Stimulated activated naive CD4-positive, alpha-beta T cell treated with Interleukin-2 at 50 U/mL for 16 hours (primary cell): ENCODE results near the gene TMEM114.

Source experiments
- DNase-seq: peaks from one replicate; lab custom pipeline; 2025; lab: John Stamatoyannopoulos, UW

Gene TMEM114

DNA sequence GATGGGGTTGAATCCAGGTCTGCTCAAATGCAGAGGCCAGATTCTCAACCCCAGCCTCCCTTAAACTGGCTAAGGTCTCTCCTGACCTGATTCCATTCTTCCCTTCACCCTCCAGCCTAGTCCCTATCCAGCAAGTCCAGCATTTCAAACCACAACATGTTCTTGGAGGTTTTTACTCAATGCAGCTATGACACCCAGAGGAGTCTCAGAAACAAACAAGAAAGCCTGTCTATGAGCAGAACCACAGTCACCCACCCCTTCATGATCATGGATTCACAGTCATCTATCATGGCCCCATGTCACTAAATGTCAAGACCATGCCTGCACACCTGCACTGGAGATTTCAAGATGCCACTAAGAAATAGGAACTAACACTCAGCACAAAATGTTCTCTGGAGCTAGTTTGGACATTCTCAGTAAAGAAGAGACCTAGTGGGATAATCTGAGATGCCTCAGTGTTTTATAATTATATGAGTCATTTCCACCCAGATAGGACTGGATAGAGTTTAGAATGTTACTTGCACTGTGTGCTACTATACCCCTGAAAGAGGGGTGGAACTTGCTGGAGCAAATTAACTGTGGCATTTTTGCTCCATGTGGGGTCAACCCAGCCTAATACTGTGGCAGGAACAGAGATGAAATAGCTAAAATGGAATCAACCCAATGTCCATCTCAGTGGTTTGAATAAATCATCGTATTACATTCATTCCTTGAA lies 21.7 kb upstream of the TMEM114 start:
- DNase-seq: no peak

DNA sequence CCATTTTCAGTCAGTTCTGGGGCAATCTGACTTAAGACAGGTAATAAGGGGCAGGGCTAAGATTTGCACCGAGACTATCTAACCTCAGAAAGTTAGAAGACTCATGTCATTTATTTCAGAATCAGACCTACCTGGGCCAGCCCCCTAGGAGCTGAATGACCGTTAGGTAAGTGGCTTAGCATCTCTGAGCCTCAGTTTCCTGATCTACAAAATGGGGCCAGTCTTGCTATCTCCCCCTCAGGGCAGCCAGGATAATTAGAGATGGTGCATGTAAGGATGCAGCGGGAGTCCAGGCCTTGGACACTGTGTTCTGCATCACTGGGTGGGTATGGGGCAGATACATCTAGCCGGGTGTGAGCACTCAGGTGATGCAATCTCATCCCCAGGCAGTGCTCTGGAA lies 20.8 kb upstream of the TMEM114 start:
- no peak for DNase-seq

DNA sequence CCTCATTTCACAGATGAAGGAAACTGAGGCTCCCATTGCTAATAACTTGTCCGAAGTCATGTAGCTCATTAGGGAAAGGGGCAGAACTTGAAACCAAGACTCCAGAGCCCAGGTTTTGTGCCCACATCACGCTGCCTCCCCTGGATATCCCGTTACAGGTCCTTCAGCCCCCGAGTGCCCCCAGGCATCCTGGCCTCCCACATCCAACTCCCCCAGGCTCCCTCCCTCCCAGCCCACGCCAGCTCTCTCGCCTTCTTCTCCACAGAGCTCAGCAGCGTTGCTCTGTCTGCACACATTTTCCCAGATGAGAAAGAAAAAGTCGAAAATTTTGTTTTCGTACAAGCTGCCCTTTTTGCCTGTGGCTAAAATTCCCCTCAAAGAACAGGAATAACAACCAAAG lies 16.9 kb upstream of the TMEM114 start:
- no peak for DNase-seq

DNA sequence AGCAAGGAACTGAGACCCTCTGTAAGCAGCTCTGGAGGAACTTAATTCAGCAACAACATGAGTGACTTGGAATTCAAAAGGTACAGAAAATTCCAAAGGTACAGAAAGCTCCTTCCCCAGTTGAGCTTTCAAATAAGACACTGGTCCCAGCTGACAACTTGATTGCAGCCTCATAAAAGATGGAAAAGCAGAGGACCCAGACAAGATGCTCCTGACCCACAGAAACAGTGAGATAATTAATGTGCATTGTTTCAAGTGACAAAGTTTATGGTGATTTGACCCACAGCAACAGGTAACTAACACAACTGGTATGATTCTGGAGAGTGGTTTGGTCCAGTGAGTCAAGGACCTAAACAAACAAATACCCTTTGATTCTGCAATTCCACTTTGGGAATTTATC lies 15.2 kb upstream of the TMEM114 start:
- DNase-seq: no peak

DNA sequence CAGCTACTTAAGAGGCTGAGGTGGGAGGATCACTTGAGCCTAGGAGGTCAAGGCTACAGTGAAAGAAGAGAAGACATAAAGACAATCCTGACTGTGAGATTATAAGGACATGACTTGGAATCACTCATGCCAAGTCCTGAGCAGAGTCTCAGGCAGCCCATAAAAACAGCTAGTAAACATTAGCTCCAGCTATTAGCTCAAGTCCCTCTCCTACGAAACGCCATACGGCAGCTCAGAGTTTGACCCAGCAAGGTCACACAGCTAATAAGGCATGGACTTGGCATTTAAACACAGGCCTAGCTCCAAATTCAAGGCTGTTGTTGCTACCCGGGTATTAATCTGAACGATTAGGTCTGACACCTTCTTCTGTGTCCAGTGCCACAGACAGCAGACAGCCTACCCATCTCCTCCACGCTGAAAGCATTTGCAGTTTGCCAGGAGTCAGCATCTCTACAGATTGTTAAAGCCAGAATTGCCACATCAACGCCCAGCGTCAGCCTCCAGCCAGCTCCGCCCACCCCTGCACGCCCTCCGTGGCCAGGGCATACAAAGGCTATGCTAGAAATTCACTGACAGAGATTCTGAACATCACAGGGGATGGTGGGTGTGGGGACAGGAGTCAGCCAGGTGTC lies 9.9 kb upstream of the TMEM114 start:
- DNase-seq: no peak

DNA sequence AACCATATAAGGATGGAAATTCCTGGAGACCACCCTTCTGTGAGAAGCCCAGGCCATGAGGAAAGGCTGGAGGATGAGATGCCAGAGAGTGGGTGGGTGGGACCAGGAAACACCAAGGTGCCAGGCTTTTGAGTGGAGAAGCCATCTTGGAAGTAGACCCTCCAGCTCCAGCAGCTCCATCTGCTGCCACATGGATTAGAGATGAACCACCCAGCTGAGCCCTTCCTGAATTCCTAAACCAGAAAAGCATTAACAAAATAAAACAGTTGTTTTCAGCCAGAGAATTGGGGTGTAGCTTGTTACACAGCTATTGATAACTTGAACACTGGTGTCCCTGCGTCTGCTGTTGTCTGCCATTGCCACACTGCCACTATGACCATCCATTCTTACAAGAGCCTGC lies 6.3 kb upstream of the TMEM114 start:
- no peak for DNase-seq

DNA sequence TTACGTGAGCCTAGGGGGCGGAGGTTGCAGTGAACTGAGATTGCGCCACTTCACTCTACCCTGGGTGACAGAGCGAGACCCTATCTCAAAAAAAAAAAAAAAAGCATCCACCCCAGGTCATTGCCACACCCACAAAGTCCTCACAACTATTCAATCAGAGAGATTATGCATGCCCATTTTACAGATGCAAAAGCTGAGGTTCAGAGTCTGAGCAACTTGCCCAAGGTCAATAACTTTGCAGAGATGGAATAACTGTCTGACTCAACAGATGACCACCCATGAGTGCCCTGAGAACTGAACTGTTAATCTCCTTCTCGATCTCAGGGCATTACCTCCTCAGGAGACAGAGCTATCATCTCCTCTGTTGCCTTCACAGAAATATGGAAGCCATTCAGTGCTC lies 5.5 kb upstream of the TMEM114 start:
- DNase-seq: no peak

DNA sequence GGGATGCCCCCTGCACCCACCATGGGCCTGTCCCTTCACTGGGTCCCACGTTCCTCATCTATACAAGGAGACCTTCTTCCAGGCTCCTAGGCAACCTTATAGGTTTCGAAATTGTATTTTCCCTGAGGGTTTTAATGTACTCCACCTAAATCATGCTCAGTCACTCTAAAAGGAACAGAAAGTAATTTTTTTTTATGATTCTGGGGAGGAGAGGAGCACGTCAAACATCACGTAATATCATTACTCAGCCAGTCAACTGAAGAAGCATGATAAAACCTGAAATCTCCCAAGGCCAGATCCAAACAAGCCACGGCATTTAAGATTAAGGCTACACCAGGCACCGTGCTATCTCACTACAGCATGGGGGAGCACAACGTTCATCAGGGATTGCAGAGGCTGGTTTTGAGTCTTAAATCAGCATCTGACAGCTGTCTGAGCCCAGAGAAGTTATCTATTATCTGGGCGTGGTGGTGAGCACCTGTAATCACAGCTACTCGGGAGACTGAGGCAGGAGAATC lies 3.9 kb upstream of the TMEM114 start:
- DNase-seq: no peak

DNA sequence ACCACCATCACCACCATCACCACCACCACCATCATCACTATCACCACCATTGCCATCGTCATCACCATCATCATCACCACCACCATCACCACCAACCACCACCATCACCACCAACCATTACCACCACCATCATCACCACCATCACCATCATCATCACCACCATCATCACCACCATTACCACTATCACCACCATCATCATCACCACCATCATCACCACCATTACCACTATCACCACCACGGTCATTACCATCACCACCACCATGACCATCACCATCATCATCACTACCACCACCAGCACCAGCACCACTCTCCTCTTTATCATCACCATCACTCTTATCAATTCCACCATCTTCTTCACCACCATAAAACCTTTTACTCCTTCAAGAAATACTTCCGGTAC lies 1.1 kb upstream of the TMEM114 start:
- no peak for DNase-seq

DNA sequence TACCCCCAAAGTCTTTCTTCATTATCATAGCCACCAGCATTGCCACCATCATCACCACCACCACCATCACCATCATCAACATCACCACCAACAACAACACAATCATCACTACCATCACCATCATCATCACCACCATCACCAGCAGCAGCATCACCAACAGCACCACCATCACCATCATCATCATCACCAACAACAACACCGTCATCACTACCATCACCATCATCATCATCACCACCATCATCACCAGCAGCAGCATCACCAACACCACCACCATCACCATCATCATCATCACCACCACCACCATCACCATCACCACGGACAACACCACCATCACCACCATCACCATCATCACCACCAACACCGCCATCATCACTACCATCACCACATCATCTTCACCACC lies 500 bp upstream of the TMEM114 start:
- DNase-seq: no peak

DNA sequence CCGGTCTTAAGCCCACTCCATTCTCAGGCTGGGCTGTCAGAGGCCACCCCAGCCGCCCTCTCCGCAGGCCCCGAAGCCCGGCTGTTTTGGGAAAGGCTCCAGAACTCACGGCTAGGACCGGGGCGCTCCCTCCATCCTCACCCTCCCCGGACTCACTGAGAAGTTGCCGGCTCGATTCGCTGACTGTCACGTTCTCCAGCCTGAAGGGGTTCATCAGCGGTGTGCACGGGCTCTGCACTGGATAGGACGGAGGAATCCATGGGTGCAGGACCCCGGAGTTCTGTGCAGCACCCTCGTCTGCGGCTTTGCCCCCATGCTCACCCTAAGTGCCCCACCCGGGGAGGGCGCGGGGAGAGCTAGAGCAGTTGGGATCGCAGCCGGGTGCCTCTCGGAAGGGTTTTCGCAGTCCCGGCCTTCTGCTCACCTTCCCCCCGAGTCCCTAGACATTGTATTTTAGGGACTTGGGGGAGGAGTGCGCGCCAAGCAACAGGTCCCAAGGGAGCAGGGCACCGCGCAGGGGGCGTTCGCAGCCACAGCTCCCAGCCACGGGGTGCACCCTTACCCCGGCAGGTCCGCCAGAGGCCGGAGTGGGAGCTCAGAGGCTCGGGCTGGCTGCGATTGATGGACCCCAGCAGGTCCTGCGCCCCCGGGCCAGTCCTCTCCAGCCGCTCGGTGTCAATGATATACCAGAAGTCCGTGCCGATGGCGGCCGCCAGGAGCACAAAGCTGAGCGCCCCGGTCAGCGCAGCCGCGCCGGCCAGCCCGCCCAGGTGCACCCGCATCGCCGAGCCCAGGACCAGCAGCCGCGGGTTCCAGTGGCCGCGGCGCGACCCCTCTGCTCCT lies 1.0 kb downstream of the TMEM114 start:
- DNase-seq: no peak

DNA sequence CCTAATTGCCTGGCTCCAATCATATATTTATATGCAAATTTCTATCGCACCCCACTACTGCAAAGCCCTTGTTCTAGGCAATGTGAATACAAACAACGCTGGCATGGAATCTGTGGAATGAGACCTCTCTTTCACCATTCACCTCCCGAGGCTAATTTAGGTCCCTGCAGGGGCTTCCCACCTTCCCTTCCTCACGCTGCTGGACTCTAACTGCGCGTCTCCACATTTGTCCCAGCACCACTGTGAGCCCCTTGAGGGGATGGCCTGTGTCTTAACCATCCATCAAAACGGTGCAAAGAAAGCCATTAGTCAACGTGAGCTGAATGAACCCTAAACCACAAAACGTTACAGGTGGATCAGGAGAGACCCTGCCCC lies 1.6 kb downstream of the TMEM114 start:
- no peak for DNase-seq

DNA sequence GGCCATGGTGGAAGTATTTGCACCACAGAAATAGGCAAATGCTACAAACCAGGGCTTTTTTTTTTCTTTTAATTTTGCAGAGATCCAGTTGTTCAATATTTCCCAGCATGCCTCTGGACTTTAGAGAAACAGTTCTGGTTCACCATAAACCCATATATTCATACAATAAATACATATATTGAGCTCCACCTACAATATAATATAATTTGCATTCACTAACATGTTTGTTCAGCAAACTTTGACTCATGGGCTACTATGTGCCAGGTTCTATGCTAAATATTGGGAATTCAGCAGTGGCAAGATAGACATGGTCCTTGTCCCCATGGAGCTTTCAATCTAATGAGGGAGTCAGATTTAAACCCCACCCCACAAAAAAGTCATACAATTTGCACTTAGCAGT lies 3.2 kb downstream of the TMEM114 start:
- DNase-seq: no peak

DNA sequence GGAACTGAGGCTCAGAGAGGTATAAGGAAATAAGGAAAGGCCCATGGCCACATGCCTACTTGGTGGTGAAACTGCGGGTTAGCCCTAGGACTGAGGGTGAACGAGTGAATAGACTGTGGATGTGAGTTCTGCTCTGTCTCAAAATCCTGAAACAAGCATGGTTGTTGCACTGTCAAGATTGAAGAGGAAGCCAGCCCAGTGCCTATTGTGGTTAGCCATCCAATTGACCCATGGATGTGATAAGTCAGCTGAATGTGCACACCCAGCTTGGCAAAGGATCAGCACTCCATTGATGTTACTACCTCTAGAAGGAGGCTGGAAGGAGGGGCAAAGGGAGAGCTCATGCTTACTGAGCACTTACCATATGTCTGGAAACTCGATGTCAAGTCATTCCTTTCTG lies 4.5 kb downstream of the TMEM114 start:
- DNase-seq: no peak

DNA sequence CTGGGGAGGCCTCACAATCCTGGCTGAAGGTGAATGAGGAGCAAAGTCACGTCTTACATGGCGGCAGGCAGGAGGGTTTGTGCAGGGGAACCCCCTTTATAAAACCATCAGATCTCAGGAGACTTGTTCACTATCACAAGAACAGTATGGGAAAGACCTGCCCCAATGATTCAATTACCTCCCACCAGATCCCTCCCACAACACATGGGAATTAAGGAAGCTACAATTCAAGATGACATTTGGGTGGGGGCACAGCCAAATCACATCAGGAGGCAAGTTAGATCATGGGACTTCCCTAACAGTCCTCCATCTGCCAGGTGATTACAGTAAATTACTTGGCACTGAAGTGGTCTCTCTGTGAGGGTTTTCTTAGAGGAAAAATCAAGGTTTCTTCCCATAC lies 5.3 kb downstream of the TMEM114 start:
- no peak for DNase-seq

DNA sequence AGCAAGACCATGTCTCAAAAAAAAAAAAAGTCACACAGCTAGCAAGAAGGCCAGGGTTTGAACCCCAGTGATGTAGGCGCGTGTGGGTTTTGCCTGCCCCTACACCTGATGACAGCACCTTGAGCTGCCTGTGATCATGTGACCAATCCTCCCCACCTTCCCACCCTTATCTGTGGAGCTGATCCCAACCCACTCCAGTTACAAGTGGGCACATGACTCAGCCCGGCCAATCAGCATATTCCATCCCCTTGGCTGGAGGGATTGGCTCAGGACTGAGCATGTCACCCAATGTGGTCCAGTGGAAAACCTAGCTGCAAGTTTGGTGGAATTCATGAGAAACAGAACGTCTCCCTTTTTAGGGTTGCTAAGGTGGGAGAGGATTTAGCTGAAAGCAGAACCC lies 6.6 kb downstream of the TMEM114 start:
- no peak for DNase-seq

DNA sequence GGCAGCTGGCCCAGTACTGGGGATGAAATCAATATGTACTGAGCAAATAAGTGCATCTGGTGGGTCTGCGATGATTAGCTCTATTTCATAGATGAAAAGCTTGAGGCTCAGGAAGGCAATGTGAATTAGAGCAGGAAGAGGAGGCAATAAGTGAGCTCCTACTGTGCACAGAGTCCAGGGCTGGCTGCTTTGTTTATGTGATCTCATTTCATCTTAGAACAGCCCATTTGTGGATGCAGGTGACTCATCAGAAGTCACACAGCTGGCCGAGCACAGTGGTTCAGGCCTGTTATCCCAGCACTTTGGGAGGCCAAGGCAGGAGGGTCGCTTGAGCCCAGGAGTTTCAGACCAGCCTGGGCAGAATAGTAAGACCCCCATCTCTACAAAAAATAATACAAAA lies 7.1 kb downstream of the TMEM114 start:
- DNase-seq: no peak

DNA sequence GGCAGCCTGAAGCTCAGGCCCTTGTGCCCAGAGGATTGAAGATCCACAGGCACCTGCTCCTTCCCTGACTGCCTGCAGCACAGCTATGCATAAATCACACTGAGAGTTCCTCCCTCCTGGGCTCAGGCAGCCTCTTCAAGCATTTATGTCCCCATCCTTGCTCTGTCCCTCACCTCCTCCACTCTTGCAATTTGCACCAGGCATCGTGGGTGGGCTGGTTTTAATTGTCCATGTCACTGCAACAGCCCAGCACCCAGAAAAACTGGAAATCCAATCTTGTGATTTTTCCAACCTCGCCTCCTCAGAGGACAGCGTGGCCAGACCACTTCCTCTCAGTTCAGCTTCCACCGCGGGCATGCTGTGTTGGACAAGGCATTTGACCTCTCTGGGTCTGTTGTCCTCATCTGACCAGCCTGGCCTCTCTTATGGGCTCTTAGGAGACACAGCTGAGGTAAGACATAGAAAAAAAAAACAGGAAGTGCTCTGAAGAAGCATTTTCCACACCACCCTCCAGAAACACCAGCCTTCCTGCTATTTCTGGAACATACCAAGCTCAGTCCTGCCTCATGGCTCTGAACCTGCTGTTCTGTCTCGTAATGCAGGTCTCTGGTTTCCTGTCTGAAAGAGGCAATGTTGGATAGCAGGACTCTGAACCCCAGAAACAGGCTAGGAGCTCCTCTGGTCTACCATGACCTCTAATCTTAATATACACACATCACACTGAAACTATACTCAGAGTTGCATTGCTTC lies 8.3 kb downstream of the TMEM114 start:
- DNase-seq: no peak

DNA sequence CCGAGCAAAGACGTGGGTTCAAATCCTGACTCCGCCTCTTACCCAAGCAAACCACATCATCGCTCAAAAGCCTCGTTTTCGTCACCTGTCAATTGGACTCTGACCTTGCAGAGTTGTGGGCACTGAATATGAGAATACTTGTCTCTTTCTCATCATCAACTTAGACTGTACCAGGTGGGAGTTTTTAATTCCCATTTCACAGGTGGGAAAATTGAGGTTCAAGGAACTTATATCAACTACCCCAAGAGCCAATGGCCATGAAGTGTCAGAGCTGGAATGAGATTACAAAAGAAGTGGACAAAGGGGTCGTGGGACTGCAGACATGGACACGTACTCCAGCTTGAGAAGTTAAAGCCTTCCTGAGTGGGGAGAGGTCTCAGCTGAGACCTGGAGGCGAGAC lies 10.8 kb downstream of the TMEM114 start:
- no peak for DNase-seq

DNA sequence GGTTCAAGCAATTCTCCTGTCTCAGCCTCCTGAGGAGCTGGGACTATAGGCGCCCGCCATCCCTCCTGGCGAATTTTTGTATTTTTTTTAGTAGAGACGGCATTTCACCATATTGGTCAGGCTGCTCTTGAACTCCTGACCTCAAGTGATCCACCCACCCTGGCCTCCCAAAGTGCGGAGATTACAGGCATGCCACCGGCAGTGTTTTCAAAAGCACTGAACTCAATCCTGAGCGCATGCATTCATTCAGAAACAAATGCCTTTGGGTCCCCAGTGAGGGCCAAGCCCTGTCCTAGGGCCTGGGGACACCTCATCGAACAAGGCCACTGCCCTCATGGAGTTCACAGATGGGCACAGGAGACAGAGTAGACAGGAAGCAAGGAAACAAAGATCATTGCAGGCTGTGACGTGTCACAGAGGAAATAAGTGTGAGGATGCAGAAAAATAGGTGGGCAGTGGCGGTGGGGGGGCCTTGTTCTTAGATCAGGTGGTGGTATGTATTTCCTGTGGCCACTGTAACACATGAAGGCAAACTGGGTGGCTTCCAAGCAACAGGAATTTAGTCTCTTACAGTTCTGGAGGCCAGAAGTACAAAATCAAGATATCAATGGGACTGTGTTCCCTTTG lies 12.5 kb downstream of the TMEM114 start:
- DNase-seq: no peak

DNA sequence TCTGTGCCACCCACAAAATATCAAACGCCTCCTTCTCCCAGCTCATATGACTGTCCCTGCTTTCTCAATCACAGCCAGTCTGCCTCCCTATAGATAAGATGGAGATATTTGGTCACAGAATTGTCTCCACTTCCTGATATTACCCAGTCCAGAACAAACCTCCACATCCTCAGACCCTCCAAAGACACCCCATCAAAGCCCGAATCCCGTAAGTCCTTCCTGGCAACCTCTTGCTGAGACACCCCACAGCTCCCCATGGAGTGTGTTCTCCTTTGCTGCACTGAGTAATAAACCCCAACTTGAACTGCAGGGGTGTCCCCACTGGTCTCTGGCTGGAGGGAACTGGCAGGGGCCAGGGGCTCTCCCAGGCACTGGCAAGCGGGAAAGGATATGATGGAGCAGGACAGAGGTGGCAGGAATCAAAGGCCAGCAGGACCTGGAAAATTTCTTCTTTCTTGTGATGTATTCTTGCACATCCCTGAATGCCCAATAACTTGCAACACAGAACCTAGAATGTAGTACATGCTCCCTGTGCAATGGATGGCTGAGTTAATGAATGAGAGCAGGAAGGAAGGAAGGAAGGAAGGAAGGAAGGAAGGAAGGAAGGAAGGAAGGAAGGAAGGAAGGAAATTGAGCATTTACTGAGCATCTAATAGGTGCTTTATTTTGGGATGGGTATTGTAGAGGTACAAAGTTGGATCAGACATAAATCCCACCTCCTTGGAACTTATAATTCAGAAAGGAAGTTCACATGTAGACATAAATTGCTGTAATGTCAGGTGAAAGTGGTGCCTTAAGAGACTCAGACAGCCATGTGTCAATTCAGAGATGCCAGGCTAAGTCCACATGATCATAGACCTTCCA lies 13.9 kb downstream of the TMEM114 start:
- no peak for DNase-seq
